ENCODE results near the gene SLC30A4. TPM values are rescaled to one million over a fixed set of nuclear protein-coding genes. Genes with fewer than 3 reads are reported as not detected.

The SLC30A4 gene
- total RNA-seq, 1 experiment from 2014 or later: not detected

- H4K20me1 ChIP-seq (ENCODE audit: control insufficient read depth, insufficient read depth, insufficient read length): no peaks in the 10 kb centered on the region
- no peaks in the 10 kb centered on the region for H3K4me1 ChIP-seq (ENCODE audit: insufficient read depth, low read length)
- H3K79me1 ChIP-seq (ENCODE audit: insufficient read depth, low read depth, low read length, poor library complexity, severe bottlenecking): no peaks in the 10 kb centered on the region
- H3K4ac ChIP-seq (ENCODE audit: low read depth, low read length): no peak overlapping the region
- Mint-ChIP-seq H3K9me3 (no peaks in the 10 kb centered on the region; a peak in 1 of 5 replicates), H3K27ac (no peak overlapping the region), H3K4me1 (peaks cover 0 to 3% of the 10 kb centered on the region in 2 experiments; a peak in 2 of 4 replicates), H3K36me3 (ENCODE audit: insufficient read depth in 1 of 3, low read depth in 3 of 3) (no peaks in the 10 kb centered on the region), H3K4me3 (no peak overlapping the region), H3K27me3 (ENCODE audit: low read depth) (peaks cover 78% of the 10 kb centered on the region)
- no peak overlapping the region for H4K8ac ChIP-seq (replicated peaks; ENCODE audit: insufficient read length, low read depth, low read length)
- H3K79me2 ChIP-seq (ENCODE audit: insufficient read depth, low read length): no peaks in the 10 kb centered on the region
- H3K27ac ChIP-seq (ENCODE audit: insufficient read length, low read depth, low read length): no peak overlapping the region
- H3K18ac ChIP-seq (ENCODE audit: insufficient read length, low read depth, low read length): no peak overlapping the region
- H2AK5ac ChIP-seq (ENCODE audit: insufficient read length, low read length): no peak overlapping the region
- no peak overlapping the region for H3K23ac ChIP-seq (ENCODE audit: insufficient read length, low read depth, low read length)
- H3K14ac ChIP-seq (ENCODE audit: insufficient read depth, low read length): no peak overlapping the region
- H4K91ac ChIP-seq (ENCODE audit: insufficient read length, low read depth, low read length): no peak overlapping the region
- no peak overlapping the region for H2BK20ac ChIP-seq (ENCODE audit: low read depth, low read length, poor library complexity, severe bottlenecking)
- no peak overlapping the region for H3K4me2 ChIP-seq (ENCODE audit: insufficient read depth, insufficient read length, low read length)
- TF ChIP-seq CTCF (conservative IDR thresholded peaks at IDR 0.05): no peak
- DNase-seq: no peak
- no peak overlapping the region for H2BK15ac ChIP-seq (ENCODE audit: low read depth, low read length)
- no peak overlapping the region for H2BK5ac ChIP-seq (ENCODE audit: insufficient read length, low read length)
- no peak overlapping the region for H3K56ac ChIP-seq (ENCODE audit: insufficient read length, low read depth, low read length)
- no peak overlapping the region for H3K9ac ChIP-seq (ENCODE audit: extremely low read depth, insufficient read length, low read length)
- H4K5ac ChIP-seq (ENCODE audit: insufficient read length, low read depth, low read length): no peak overlapping the region
- no peak overlapping the region for H2AFZ ChIP-seq (ENCODE audit: low read length)
- H3K23me2 ChIP-seq (ENCODE audit: insufficient read length, low read depth, low read length, poor library complexity, severe bottlenecking): peaks cover 3% of the 10 kb centered on the region
- no peak overlapping the region for H2BK12ac ChIP-seq (ENCODE audit: insufficient read length, low read depth, low read length)
- peaks cover 3% of the 10 kb centered on the region; the same call in 1 of the 2 replicates for H3K27me3 ChIP-seq (ENCODE audit: insufficient read depth, low read length)
- H2BK120ac ChIP-seq (ENCODE audit: low read depth, low read length, poor library complexity, severe bottlenecking): no peak overlapping the region
- no peaks in the 10 kb centered on the region for H3K9me3 ChIP-seq (ENCODE audit: control insufficient read depth, low read depth, low read length)
- no CpG with 5 or more reads among the region's 2 CpGs for WGBS (ENCODE audit: extremely low coverage, insufficient read length, low lambda C conversion rate)
- no peak overlapping the region for H3T11ph ChIP-seq (ENCODE audit: low read length)
Observed at GRCh38 chr15:45431511-45431910, 91.0 kb downstream of the SLC30A4 start.

All from H9 (cell line).